HepG2 (cell line): ENCODE measurements around the gene RNF222. TPM values are rescaled to one million over a fixed set of nuclear protein-coding genes. Genes with fewer than 3 reads are reported as not detected.

ENCODE experiments used
- NCOA1 ChIP-seq: sonication (generic); formaldehyde crosslinking; IDR thresholded peaks from 2 replicates; pipeline ENCODE4 v1.9.0; 2021; ENCODE audit warnings: missing genetic modification reagents
- RXRA ChIP-seq: sonication (generic); formaldehyde crosslinking; IDR thresholded peaks from 2 replicates; pipeline ENCODE4 v1.5.1; 2020; ENCODE audit warnings: missing genetic modification reagents
- TOPORS ChIP-seq: sonication (generic); formaldehyde crosslinking; IDR thresholded peaks from 2 replicates; pipeline ENCODE4 v1.8.0; 2023; ENCODE audit warnings: mild to moderate bottlenecking, missing genetic modification reagents
- ZNF451 ChIP-seq: sonication (generic); formaldehyde crosslinking; IDR thresholded peaks from 2 replicates; pipeline ENCODE4 v1.5.0; 2020; ENCODE audit warnings: mild to moderate bottlenecking, missing genetic modification reagents
- ZNF557 ChIP-seq: sonication (generic); formaldehyde crosslinking; IDR thresholded peaks from 2 replicates; pipeline ENCODE4 v1.4.0; 2020; ENCODE audit warnings: missing genetic modification reagents
- polyA plus RNA-seq, 8 experiments: library from polyadenylated mRNA; depleted of rRNA in 3 of 8; stranded (reverse) in 7 of 8; unstranded in 1 of 8; fragments of >200 nt; fragmentation: Illumina TruSeq in 4 of 8; extraction: Trizol in 4 of 8; gene quantifications; 2 replicates each; pipeline versions ENCODE4 v1.2.1 to v1.2.3, GENCODE V29; 2011 to 2016; ENCODE audit warnings: low read depth in 4 of 8, missing spikeins in 1 of 8, mixed read lengths in 1 of 8; ENCODE audit not compliant: insufficient read depth in 1 of 8
- total RNA-seq, 5 experiments: library from RNA; depleted of rRNA; stranded (reverse); fragments of >200 nt; fragmentation: Illumina TruSeq; extraction: Trizol; gene quantifications; 2 replicates each; pipeline ENCODE4 v1.2.3, GENCODE V29; 2016; ENCODE audit warnings: low read depth in 1 of 5
- TF ChIP-seq, protein P1 (sequence below): sonication (generic); formaldehyde crosslinking; IDR thresholded peaks from 2 replicates; pipeline ENCODE4 v1.5.1; 2020; ENCODE audit warnings: missing genetic modification reagents, mild to moderate bottlenecking, borderline replicate concordance
- TF ChIP-seq, protein P2 (sequence below): IDR thresholded peaks from 2 replicates; pipeline ENCODE4 v1.6.1; 2016; ENCODE audit warnings: missing genetic modification reagents, missing compliant biosample characterization
- TF ChIP-seq, protein P3 (sequence below): IDR thresholded peaks from 2 replicates; pipeline ENCODE4 v1.6.1; 2016; ENCODE audit warnings: missing compliant biosample characterization, missing genetic modification reagents, borderline replicate concordance
- TF ChIP-seq, protein P4 (sequence below): sonication (generic); formaldehyde crosslinking; IDR thresholded peaks from 2 replicates; pipeline ENCODE4 v1.4.0; 2020; ENCODE audit warnings: missing genetic modification reagents
- TF ChIP-seq, protein P5 (sequence below): sonication (generic); formaldehyde crosslinking; IDR thresholded peaks from 2 replicates; pipeline ENCODE4 v1.5.0; 2020; ENCODE audit warnings: mild to moderate bottlenecking, missing genetic modification reagents, borderline replicate concordance
- TF ChIP-seq, protein P6 (sequence below): sonication (generic); formaldehyde crosslinking; IDR thresholded peaks from 2 replicates; pipeline ENCODE4 v1.4.0; 2020; ENCODE audit warnings: missing genetic modification reagents, borderline replicate concordance
- TF ChIP-seq, protein P7 (sequence below): sonication (generic); formaldehyde crosslinking; IDR thresholded peaks from 2 replicates; pipeline ENCODE4 v1.4.0; 2020; ENCODE audit warnings: missing genetic modification reagents

RNF222 gene
- total and polyA plus RNA-seq, 2 of the 13 experiments (the other 11 are each of a cell fraction or from before 2014, with no cell fraction given), result not detected

GRCh38 chr17:8376271-8377067, 21.2 kb downstream of the RNF222 start, which contains the start of gene KRABD2 (continued):
- TF ChIP-seq NCOA1 (CRISPR knock-in tag) (no peak), ZNF557 (0 out of 2 replicates have a peak, but pooled peaks have one; percentile 33), ZNF451 (CRISPR knock-in tag) (peak; percentile 86), RXRA (peak; percentile 72), TOPORS (CRISPR knock-in tag) (peak; percentile 49; the same call in 1 of the 2 replicates)
- TF ChIP-seq, protein P1, sequence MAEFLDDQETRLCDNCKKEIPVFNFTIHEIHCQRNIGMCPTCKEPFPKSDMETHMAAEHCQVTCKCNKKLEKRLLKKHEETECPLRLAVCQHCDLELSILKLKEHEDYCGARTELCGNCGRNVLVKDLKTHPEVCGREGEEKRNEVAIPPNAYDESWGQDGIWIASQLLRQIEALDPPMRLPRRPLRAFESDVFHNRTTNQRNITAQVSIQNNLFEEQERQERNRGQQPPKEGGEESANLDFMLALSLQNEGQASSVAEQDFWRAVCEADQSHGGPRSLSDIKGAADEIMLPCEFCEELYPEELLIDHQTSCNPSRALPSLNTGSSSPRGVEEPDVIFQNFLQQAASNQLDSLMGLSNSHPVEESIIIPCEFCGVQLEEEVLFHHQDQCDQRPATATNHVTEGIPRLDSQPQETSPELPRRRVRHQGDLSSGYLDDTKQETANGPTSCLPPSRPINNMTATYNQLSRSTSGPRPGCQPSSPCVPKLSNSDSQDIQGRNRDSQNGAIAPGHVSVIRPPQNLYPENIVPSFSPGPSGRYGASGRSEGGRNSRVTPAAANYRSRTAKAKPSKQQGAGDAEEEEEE (CRISPR knock-in tag), result no peak
- TF ChIP-seq, protein P2, sequence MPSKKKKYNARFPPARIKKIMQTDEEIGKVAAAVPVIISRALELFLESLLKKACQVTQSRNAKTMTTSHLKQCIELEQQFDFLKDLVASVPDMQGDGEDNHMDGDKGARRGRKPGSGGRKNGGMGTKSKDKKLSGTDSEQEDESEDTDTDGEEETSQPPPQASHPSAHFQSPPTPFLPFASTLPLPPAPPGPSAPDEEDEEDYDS (CRISPR knock-in tag), result peak; percentile 62
- TF ChIP-seq, protein P3, sequence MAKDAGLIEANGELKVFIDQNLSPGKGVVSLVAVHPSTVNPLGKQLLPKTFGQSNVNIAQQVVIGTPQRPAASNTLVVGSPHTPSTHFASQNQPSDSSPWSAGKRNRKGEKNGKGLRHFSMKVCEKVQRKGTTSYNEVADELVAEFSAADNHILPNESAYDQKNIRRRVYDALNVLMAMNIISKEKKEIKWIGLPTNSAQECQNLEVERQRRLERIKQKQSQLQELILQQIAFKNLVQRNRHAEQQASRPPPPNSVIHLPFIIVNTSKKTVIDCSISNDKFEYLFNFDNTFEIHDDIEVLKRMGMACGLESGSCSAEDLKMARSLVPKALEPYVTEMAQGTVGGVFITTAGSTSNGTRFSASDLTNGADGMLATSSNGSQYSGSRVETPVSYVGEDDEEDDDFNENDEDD (CRISPR knock-in tag), result peak; percentile 55; the same call in 1 of the 2 replicates
- TF ChIP-seq, protein P4, sequence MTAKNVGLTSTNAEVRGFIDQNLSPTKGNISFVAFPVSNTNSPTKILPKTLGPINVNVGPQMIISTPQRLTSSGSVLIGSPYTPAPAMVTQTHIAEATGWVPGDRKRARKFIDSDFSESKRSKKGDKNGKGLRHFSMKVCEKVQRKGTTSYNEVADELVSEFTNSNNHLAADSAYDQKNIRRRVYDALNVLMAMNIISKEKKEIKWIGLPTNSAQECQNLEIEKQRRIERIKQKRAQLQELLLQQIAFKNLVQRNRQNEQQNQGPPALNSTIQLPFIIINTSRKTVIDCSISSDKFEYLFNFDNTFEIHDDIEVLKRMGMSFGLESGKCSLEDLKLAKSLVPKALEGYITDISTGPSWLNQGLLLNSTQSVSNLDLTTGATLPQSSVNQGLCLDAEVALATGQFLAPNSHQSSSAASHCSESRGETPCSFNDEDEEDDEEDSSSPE (CRISPR knock-in tag), result peak; percentile 29; the same call in 1 of the 2 replicates
- TF ChIP-seq, protein P5, sequence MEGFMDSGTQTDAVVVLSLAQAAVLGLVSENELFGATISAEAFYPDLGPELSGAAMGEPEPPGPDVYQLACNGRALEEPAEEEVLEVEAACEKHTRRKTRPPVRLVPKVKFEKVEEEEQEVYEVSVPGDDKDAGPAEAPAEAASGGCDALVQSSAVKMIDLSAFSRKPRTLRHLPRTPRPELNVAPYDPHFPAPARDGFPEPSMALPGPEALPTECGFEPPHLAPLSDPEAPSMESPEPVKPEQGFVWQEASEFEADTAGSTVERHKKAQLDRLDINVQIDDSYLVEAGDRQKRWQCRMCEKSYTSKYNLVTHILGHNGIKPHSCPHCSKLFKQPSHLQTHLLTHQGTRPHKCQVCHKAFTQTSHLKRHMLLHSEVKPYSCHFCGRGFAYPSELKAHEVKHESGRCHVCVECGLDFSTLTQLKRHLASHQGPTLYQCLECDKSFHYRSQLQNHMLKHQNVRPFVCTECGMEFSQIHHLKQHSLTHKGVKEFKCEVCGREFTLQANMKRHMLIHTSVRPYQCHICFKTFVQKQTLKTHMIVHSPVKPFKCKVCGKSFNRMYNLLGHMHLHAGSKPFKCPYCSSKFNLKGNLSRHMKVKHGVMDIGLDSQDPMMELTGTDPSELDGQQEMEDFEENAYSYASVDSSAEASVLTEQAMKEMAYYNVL (CRISPR knock-in tag), result no peak
- TF ChIP-seq, protein P6, sequence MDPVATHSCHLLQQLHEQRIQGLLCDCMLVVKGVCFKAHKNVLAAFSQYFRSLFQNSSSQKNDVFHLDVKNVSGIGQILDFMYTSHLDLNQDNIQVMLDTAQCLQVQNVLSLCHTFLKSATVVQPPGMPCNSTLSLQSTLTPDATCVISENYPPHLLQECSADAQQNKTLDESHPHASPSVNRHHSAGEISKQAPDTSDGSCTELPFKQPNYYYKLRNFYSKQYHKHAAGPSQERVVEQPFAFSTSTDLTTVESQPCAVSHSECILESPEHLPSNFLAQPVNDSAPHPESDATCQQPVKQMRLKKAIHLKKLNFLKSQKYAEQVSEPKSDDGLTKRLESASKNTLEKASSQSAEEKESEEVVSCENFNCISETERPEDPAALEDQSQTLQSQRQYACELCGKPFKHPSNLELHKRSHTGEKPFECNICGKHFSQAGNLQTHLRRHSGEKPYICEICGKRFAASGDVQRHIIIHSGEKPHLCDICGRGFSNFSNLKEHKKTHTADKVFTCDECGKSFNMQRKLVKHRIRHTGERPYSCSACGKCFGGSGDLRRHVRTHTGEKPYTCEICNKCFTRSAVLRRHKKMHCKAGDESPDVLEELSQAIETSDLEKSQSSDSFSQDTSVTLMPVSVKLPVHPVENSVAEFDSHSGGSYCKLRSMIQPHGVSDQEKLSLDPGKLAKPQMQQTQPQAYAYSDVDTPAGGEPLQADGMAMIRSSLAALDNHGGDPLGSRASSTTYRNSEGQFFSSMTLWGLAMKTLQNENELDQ (CRISPR knock-in tag), result 0 out of 2 replicates have a peak, but pooled peaks have one; percentile 56
- TF ChIP-seq, protein P7, sequence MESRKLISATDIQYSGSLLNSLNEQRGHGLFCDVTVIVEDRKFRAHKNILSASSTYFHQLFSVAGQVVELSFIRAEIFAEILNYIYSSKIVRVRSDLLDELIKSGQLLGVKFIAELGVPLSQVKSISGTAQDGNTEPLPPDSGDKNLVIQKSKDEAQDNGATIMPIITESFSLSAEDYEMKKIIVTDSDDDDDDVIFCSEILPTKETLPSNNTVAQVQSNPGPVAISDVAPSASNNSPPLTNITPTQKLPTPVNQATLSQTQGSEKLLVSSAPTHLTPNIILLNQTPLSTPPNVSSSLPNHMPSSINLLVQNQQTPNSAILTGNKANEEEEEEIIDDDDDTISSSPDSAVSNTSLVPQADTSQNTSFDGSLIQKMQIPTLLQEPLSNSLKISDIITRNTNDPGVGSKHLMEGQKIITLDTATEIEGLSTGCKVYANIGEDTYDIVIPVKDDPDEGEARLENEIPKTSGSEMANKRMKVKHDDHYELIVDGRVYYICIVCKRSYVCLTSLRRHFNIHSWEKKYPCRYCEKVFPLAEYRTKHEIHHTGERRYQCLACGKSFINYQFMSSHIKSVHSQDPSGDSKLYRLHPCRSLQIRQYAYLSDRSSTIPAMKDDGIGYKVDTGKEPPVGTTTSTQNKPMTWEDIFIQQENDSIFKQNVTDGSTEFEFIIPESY (CRISPR knock-in tag), result no peak
